GM18517 (cell line): ENCODE data around the gene ZNF316.

Experiments used
- ATAC-seq: cut with Tn5 transposase; IDR thresholded peaks from one replicate; pipeline ENCODE4 v1.9.1; 2021; ENCODE audit warnings: mild to moderate bottlenecking, moderate library complexity; ENCODE audit not compliant: unreplicated experiment

ZNF316 gene

GRCh38 chr7:6680146-6680545 lies 43.0 kb downstream of the ZNF316 start:
- ATAC-seq, result no peak

DNA sequence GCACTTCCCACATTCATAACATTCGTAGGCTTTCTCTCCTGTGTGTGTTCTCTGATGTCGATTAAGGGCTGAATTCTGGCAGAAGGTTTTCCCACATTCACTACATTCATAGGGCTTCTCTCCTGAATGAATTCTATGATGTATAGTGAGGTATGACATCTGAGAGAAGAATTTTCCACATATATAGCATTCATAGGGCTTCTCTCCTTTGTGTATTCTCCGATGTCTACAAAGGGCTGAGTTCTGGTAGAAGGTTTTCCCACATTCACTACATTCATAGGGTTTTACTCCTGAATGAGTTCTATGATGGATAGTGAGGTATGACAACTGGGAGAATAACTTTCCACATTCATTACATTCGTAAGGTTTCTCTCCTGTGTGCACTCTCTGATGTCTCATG lies 54.0 kb downstream of the ZNF316 start:
- ATAC-seq, result no peak

- ATAC-seq, result no peak
Observed at GRCh38 chr7:6691609-6692106, 54.5 kb downstream of the ZNF316 start.

GRCh38 chr7:6700793-6701192 lies 63.7 kb downstream of the ZNF316 start:
- no peak for ATAC-seq

- ATAC-seq, result no peak
Observed at GRCh38 chr7:6701860-6702259, 64.7 kb downstream of the ZNF316 start.
